Left hindlimb (tissue), 1 donor: ENCODE measurements around the gene DHX40.
"Not testable (repeated sequence)": the region's sequence is repeated elsewhere in the genome, so short reads cannot be mapped to it uniquely, and the experiment has no call there.

Experiments
- DNase-seq: peaks from one replicate; pipeline ENCODE4 v3.0.0-alpha.2; 2018

DHX40 gene

DNA sequence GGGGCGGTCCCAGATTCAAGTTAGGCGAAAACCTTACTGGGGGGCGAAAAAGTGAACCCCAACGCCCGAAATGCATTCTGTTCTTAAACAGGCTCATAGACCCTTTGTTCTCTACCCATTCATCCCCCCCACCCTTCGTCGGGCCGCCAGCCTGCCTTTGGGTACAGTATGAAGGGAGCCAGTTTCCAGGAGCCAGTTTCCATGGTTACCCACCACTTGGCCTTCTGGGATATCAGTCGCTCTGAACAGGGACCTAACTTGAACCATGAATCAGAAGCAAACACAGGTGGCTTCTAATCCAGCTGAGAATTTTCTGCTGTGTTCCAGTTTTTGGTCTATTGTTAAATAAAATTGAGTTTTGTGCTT is 532 bp downstream of the DHX40 start:
- peak; percentile 60 for DNase-seq

DNA sequence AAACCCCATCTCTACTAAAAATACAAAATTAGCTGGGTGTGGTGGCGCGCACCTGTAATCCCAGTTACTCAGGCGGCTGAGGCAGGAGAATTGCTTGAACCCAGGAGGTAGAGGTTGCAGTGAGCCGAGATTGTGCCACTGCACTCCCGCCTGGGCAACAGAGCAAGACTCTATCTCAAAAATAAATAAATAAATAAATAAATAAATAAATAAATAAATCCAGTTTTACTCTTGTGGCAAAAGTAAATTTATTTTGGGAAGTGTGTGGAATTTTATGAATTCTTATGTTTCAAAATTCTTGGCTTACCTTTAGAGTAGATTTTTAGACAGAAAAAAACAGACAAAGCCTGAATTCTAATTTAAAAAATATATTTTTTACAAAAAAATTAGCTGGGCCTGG is 3.7 kb downstream of the DHX40 start:
- DNase-seq: not testable (repeated sequence)

DNA sequence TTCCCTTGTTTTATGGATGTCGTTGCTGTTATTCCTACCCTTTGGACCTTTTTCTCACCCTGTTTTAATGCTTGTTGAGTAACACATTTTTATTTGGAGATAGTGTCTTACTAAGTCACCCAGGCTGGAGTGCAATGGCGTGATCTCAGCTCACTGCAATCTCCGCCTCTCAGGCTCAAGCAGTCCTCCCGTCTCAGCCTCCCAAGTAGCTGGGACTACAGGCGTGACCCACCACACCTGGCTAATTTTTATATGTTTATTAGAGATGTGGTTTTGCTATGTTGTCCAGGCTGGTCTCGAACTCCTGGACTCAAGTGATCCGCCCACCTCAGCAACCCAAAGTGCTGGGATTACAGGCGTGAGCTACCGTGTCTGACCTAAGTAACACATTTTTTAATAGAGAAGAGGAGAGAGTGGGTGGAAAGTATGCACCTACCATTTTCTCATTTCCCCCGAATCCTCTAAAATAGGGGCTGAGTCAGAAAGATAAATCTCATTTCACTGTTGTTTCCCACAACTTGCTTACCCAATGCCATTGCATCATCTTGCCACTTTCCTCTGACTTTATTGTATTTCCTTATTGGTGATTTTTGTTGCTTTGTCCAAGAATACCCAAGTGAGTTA is 7.0 kb downstream of the DHX40 start:
- no peak for DNase-seq

DNA sequence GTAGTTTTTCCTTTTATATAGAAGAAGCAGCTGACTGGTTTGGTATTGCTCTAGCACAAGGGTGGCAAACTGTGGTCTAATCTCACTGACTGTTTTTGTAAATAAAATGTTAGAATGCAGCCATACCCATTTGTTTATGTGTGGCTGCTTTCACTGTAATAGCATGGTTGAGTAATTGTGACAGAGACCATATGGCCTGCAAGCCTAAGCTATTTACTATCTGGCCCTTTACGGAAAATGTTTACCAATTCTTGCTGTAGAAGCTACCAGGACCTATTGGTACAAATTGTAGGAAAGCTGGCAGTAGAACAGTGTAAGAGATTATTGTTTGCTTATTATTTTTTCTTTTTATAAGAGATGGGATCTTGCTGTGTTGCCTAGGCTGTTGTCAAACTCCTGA is 18.8 kb downstream of the DHX40 start:
- not testable (repeated sequence) for DNase-seq

DNA sequence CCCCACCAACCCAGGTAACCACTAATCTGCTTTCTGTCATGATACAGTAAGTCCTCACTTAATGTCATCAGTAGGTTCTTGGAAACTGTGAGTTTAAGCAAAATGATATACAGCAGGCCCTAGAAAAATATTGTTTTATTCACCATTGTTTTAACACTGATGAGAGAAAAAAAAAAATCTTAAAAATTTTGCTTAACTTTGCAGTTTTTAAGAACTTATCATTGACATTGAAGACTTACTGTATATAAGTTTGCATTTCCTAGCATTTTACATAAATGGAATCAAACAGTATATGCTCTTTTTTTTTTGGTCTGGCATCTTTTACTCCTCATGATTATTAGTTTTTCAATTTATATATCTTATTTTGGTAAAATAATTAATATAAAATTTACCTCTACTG is 34.8 kb downstream of the DHX40 start:
- DNase-seq: no peak

DNA sequence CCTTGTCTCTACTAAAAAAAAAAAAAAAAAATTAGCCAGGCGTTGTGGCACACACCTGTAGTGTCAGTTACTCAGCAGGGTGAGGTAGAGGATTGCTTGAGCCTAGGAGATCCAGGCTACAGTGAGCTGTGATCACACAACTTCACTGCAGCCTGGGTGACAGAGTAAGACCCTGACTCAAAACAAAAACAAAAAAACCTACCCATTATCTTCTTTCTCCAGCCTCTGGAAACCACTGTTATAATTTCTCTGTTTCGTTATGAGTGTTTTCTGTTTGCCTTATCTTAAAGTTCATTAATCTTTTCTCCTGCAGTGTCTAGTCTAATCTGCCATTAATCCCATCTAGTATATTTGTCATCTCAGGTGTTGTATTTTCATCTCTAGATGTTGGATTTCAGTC is 35.7 kb downstream of the DHX40 start:
- DNase-seq: no peak

DNA sequence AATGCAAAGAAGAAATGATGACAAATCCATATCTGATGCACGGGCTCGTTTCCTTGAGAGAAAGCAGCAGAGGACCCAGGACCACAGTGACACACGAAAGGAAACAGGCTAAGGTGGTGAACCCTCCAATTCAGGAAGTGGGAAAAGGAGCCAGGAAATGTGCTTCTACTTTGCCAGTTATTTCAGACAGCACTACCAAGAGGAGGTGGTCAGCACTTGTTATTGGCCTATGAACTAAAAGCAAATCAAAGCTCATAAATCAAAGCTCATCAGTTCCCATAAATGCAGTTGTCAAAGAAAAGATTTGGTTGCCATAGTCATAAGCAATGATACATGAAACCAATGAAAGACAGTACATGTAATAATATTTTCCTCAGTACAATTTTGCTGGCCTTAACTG is 41.7 kb downstream of the DHX40 start:
- no peak for DNase-seq

DNA sequence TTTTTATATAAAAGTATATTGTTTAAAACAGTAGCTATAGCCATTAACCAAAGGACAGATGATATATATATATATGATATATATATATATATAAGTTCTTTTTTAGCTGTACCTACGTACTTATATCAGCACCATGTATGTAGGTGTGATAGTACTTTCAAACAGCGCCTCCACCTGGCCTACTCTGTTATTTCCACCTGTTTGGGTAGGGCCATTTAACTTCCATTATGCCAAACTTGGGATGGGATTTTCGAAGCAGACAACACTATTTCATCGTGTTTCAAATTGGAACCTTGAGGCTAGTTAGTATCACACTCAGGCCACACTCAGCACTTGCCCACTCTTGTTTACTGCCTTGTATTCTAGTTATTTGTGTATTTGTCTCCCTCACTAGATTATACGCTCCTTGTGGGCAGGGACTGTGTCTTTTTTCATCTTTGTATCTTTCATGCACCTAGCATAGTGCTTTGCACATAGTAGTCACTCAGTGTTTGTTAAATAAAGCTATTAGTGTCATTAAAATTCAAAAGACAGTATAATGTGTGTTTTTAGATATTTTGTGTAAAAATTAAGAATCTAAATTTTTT is 42.5 kb downstream of the DHX40 start:
- DNase-seq: no peak

DNA sequence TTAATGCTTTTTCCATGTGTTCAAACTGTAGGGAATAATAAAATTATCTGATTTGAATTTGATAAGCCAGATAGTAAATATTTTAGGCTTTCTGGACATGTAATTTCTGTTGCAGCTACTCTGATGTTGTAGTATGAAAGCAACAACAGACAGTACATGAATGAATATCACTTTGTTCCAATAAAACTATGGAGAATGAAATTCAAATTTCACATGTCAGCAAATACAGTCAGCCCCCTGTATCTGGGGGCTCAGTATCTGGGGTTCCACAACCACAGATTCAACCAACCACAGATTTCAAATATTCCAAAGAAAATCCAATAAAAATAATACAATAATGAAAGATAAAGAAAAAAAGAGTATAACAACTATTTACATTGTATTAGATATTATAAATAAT is 46.1 kb downstream of the DHX40 start:
- DNase-seq: no peak

DNA sequence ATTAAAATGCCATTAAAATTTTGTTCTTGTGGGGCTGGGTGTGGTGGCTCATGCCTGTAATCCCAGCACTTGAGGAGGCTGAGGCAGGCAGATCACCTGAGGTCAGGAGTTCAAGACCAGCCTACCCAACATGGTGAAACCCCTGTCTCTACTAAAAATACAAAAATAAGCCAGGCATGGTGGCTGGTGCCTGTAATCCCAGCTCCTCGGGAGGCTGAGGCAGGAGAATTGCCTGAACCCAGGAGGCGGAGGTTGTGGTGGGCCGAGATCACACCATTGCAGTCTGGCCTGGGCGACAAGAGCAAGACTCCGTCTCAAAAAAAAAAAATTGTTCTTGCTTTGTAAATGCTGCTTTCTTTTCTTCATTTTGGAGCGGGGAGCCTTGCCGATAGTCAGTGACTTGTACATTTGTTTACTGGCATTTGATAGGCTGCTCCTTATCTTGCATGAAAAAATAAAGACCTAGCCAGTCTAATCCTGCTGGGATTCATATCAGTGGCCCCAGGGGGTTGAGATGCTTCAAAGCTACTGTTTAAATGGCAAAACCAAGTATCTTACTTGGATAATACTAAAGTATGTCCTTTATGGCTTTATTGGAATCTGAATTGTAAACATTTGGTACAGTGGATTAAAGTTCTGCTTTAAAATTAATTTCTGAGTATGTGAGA is 51.0 kb downstream of the DHX40 start:
- no peak for DNase-seq

DNA sequence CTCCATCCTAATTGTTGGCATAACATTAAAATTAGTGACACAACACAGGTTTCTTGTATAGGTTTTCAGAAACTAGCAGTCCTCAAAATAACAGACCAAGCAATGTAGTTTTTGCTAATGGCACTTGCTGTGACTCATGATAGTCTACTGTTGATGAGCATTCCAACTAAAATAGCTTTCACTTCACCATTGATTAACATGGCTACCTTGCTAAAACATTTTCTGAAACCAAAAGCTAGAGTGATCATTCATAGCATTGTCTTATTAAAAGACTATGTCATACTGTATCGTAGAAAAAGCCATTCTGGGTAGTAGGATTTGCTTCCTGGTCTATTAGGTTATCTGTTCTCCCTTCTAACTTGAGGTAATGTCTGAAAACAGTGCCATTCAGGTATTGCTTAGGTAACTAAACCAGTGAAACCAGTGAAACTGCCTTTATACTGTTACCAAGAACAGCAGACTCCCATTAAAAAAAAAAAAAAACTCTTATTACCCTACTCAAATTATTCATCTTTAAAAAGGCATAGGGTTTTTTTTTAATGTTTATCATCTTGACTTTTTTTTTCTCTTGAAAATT is 51.8 kb downstream of the DHX40 start:
- no peak for DNase-seq

DNA sequence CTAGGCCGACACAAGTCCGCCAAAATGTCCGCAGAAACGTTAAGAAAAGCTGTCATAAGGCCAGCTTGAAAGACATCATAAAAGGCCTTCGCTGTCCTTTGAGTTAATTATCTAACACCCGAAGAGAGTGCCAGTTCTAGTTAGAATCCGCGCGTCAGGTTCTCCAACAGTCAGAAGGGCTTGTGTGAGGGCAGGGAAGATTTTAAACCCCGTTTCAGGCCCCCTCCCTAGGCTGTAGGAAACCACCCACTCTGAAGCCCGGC is 53.6 kb downstream of the DHX40 start:
- DNase-seq: no peak

DNA sequence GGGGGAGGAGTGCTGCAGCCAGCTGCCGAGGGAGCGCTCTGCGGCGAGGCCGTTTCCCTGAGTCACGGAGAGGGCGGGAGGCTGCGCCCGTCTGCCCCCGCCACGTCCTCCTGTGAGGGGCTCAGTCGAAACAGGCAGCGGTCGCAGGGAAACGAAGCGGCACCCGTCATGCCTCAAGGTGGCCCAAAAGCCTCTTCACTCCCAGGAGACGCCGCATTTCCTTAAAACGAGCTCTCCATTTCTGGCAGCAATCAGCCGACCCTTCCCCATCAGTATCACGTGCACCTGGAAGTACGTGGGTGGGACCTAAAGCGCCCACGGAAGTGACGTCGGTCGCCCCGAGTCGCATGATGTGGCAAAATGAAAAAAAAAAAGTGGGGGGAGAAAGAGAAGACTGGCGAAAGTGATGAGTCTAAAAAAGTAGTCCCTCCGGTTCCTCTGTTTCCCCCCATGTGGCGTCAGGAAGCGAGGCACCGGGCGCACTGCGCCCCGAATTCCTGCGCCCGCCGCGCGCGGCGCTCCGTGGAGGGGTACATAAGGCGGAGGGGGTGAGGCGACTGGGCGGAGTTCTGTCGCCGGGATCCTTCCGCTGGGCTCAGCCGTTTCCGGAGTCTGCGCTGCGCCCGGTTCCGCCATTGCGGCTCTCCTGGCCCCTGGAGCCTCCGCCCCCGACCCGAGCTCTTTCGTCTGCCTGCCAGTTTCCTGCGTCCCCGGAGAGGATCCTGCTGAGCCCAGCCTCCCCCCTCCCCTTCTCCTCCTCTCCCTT is 54.1 kb downstream of the DHX40 start, which contains the start of gene CLTC:
Gene CLTC, plus strand, starts transcription at position 598 of the 766 bp plus-strand sequence. CDS start 237 bp downstream, outside the sequence.
- DNase-seq: peak; percentile 96

DNA sequence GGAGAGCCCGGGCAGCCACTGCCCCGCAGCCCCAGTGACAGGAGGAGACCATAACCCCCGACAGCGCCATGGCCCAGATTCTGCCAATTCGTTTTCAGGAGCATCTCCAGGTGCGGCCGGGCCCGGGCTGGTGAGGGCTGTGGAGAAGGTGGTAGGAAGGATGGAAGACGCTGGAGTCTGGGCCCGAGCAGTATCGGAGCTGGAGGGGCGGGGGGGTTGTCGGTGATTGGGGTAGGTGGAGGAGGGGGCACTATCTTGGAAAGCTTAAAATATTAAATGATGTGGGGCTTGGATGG is 54.6 kb downstream of the DHX40 start:
- DNase-seq: no peak

DNA sequence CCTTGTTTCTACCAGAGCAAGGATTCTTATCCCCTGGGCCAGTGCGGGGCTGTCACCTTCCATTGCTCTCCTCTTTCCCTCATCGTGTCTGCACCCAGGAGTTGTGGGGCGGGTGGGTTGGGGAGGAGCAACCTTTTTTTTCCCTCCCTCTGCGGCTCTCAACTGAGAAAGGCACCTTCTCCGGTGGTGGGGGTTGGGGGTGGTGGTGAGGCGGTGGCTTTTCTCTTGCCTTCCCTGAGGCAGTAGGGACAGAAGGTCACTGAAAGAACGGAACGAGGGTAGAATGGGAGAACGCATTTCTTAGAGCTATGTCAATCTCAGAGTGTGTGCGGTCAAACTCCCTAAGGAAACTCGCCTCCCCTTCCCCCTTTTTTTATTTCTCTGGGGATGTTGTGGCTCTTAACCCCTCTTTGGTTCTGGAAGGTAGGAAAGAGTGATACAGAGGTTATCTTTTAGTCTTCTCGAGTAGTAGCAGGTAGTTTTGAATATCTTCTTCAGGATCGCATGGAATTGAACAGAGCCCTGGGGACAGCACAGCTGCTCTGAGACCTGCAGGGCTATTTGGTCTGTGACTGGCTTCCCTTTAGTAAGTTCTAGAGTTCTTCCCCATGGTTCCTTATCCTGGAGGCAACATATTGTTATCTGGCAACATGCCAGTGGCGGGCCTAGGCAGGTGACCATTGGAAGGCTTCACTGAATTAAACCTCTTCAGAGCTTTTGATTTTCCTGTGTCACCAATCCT is 55.3 kb downstream of the DHX40 start:
- peak; percentile 61 for DNase-seq

DNA sequence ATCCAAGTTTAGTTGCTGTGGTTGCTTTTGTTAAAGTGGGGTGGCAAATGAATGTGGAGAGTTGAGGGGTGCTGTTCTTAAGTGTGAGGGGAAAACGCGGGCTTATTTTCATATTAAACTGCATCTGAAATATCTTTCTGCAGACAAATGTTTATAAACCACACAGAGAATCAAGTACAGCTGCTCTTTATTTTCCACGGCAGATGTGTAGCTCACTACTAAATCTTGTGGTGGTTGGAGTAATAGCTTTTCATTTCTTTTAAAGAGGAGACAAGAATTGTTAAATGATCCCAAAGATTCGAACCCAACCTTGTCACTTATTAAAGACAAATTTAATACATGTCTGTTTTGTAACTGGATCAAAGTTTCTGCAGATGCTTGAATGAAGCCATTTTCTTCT is 56.4 kb downstream of the DHX40 start:
- no peak for DNase-seq

DNA sequence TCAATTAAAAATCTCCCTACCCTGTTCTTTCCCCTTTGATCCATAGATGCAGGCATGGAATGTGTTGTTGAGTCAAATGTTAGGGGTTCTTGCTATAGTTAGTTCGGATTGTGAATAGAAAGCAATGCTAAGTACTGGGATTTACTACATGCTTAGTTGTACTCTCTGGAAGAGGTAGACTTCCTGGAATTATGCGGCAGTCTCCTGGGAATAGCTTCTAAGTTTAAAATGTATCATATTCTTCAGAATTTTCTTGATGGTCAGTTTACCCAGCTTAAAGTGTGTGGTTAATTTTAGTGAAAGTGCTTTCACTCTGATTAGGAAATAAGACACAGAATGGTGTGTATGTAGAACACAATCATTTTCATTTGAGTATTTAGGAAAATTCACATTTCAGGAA is 57.7 kb downstream of the DHX40 start:
- DNase-seq: no peak

DNA sequence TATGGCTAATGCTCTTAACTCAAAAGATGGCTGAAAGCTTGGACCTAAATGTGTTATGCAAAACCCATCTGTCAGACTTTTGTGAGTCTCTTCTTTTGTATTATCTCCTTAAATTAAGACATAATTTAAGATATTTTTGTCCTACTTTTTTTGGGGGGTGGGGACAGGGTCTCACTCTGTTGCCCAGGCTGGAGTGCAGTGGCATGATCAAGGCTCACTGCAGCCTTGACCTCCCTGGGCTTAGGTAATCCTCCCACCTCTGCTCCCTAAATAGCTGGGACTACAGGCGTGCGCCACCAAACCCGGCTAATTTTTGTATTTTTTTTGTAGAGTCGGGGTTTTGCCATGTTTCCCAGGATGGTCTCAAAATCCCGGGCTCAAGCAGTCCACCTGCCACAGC is 61.3 kb downstream of the DHX40 start:
- DNase-seq: no peak

DNA sequence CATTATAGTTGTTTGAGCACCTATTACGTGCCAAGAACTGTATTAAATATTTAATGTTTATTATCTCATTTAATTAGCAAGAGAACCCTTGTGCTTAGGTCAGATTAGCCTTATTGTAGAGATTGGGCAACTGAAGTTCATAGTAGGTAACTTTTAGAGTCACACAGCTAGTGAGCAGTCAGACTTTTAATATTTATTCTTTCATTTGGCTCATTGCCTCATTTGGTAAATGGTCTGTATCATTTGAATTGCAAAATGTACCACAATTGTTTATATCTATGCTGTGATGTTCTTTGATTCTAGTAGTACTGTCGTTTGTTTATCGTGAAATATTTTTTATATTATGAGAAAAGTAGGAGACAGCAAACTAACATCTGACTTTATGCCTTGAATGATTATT is 61.9 kb downstream of the DHX40 start:
- no peak for DNase-seq

DNA sequence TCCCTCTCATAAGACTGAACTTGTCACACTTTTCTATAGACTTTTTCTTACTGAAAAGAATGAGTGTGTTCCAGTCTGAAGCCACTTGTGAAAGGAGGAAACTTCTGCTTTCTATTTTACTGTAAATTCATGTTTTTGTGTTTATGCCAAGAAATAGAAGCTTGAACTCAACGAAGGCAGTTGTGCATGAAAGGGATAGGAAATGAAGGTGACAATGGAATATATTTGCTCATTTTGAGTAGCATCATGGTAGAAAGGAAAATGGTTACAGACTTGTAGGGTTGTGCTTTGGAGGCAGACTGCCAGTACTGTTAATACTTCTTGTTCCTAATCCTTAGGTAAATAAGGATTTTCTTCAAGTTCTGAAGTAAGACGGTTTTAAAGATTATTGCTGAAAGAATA is 62.4 kb downstream of the DHX40 start:
- no peak for DNase-seq

DNA sequence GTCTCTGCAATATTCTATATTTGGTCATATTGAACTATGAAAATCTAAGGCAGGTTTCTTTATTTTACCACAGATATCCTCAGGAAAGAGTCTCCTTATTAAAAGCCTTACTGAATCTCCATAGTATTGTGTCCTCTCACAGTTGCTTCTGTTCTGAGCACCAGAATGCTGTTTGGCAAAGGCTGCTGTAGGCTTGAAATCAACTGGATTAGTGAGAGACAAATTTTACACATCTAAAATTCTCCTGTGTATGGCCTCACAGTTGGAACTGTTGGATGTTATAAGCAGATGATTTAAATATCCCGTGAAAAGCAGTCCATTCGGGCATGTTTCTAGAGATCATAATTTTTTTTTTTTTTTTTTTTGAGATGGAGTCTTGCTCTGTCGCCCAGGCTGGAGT is 63.8 kb downstream of the DHX40 start:
- DNase-seq: no peak

DNA sequence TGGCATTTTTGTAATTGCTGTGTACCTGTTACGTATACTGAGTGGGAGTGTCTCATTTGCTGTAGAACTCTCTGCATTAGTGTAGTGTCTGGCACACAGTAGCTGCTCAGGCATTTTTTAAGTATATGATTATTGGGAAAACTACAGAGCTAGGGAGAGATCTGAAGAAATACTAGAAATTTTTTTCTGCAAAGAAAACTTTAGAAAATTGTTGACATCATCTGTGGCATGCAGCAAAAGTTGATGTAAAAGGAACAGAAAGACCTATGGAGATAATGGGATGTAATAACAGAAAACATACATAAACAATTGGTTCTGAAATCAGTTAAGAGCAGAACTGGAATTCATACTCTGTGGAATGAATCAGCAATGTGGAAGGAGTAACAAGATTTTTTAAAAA is 65.9 kb downstream of the DHX40 start:
- no peak for DNase-seq

DNA sequence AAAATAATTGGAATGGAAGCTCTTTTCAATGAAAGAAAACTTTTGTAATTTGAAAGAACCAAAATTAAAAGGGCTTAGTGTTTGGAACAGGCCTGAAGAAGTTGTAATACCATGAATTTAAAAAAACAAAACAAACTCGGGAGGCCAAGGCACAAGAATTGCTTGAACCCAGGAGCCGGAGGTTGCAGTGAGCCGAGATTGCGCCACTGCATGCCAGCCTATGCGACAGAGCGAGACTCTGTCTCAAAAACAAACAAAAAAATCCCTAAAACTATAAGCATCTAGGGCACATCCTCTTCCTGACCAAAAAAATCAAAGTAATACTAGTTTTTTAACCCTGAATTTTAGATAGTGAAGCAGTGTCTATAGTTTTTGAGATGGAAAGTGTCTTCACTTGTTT is 67.0 kb downstream of the DHX40 start:
- DNase-seq: no peak
